PC-9 (cell line): ENCODE results near the gene PRDM10. TPM values are rescaled to one million over a fixed set of nuclear protein-coding genes. Genes with fewer than 3 reads are reported as not detected.
A peak's percentile ranks its signal among the peaks of the same experiment; 100 is the strongest.

ENCODE experiments used
- Bru-seq: library from RNA; stranded (reverse); fragments of 400-500 nt; gene quantifications from one replicate; lab custom pipeline; 2021; lab: Mats Ljungman, UMichigan
- BruChase-seq, 2 experiments: library from RNA; stranded (reverse); fragments of 400-500 nt; gene quantifications; one replicate each; lab custom pipeline; 2021; lab: Mats Ljungman, UMichigan
- BruUV-seq: library from RNA; stranded (reverse); fragments of 400-500 nt; replicated peaks from 2 replicates; lab custom pipeline; 2021; lab: Mats Ljungman, UMichigan
- CTCF ChIA-PET: fragments of 300-600 bp; sonication (Branson Sonifier 250); formaldehyde crosslinking; loops from one replicate; lab custom pipeline; 2022; ENCODE audit warnings: antibody characterized with exemption; lab: Charles Lee
- POLR2A ChIA-PET: fragments of 300-600 bp; sonication (Branson Sonifier 250); formaldehyde crosslinking; loops from one replicate; lab custom pipeline; 2022; ENCODE audit warnings: antibody characterized with exemption; ENCODE audit not compliant: unreplicated experiment; lab: Charles Lee
- DNase-seq, 2 experiments: peaks; one replicate each; pipeline versions ENCODE4 v3.0.0 to v3.0.0-alpha.2; 2015 to 2022; ENCODE audit warnings: mixed read lengths in 1 of 2
- H2AFZ ChIP-seq: fragments of 200-600 bp; sonication (generic); 2 replicates; pipeline ENCODE4 v1.8.1; 2017; ENCODE audit warnings: antibody characterized with exemption
- H3F3A ChIP-seq: fragments of 200-600 bp; sonication (generic); 2 replicates; pipeline ENCODE4 v1.8.1; 2017; ENCODE audit warnings: antibody characterized with exemption, mild to moderate bottlenecking, low read depth; ENCODE audit not compliant: insufficient read depth
- H3K27ac ChIP-seq: fragments of 200-600 bp; sonication (generic); 2 replicates; pipeline ENCODE4 v1.6.1; 2016; ENCODE audit warnings: mixed run types
- H3K27me3 ChIP-seq: fragments of 200-600 bp; sonication (generic); 2 replicates; pipeline ENCODE4 v1.6.1; 2016; ENCODE audit warnings: low read depth, mixed run types; ENCODE audit not compliant: insufficient read depth
- H3K36me3 ChIP-seq: fragments of 200-600 bp; sonication (generic); 2 replicates; pipeline ENCODE4 v1.6.1; 2016; ENCODE audit warnings: low read depth, mixed run types
- H3K4me1 ChIP-seq: fragments of 200-600 bp; sonication (generic); replicated peaks from 2 replicates; pipeline ENCODE4 v1.6.1; 2016; ENCODE audit warnings: mixed run types; ENCODE audit not compliant: insufficient read depth
- H3K4me2 ChIP-seq: fragments of 200-600 bp; sonication (generic); 2 replicates; pipeline ENCODE4 v1.6.1; 2017; ENCODE audit warnings: mixed run types
- H3K4me3 ChIP-seq: fragments of 200-600 bp; sonication (generic); 2 replicates; pipeline ENCODE4 v1.6.1; 2016; ENCODE audit warnings: mixed run types
- H3K79me2 ChIP-seq: fragments of 200-600 bp; sonication (generic); 2 replicates; pipeline ENCODE4 v1.6.1; 2017; ENCODE audit warnings: low read depth, mixed run types
- H3K9me2 ChIP-seq: fragments of 200-600 bp; sonication (generic); 2 replicates; pipeline ENCODE4 v1.8.1; 2017; ENCODE audit warnings: mild to moderate bottlenecking; ENCODE audit not compliant: insufficient read depth
- H3K9me3 ChIP-seq: fragments of 200-600 bp; sonication (generic); 2 replicates; pipeline ENCODE4 v1.8.1; 2016; ENCODE audit warnings: low read depth; ENCODE audit not compliant: insufficient read depth
- H4K20me1 ChIP-seq: fragments of 200-600 bp; sonication (generic); 2 replicates; pipeline ENCODE4 v1.8.1; 2017; ENCODE audit not compliant: insufficient read depth
- CTCF ChIP-seq: fragments of 200-600 bp; sonication (generic); conservative IDR thresholded peaks from 2 replicates; pipeline ENCODE4 v1.6.1; 2017; ENCODE audit warnings: mixed run types, antibody characterized with exemption, mild to moderate bottlenecking, moderate library complexity
- EZH2 ChIP-seq: fragments of 200-600 bp; sonication (generic); IDR thresholded peaks from 2 replicates; pipeline ENCODE4 v1.8.0; 2017; ENCODE audit warnings: antibody characterized with exemption, low read depth
- intact Hi-C: fragments of 100-400 bp; cut with micrococcal nuclease; formaldehyde crosslinking; loops from one replicate; pipeline ENCODE4 v1.10.0; 2022; ENCODE audit not compliant: unreplicated experiment
- long read RNA-seq: library from polyadenylated mRNA; stranded (forward); transcript quantifications from one replicate; pipeline ENCODE4 v2.0.0, GENCODE V29; 2022
- total RNA-seq: library from RNA; stranded (reverse); gene quantifications from 2 replicates; pipeline ENCODE4 v1.2.3, GENCODE V29; 2021

The PRDM10 gene
- 10.3 and 14.6 TPM in 2 replicates for total RNA-seq
- Bru-seq, nascent RNA, result percentile 71 among the genes with signal in this experiment
- BruChase-seq, experiment 1, labeled RNA remaining after a 2-hour chase, result percentile 68 among the genes with signal in this experiment
- BruChase-seq, experiment 2, labeled RNA remaining after a 6-hour chase, result percentile 71 among the genes with signal in this experiment
- long read RNA-seq, partial matches to known transcripts, result 2 of 3 reads
- long read RNA-seq, other reads (novel, unspliced or antisense), result 1 of 3 reads

GRCh38 chr11:130002352-130002845, at the start of gene PRDM10:
PRDM10 (minus strand) TSS chr11:130002835; CDS start chr11:129960964, 41,871 bp downstream.
- ChIA-PET POLR2A (interaction anchor here (0.6 to 1.1 kb wide), 8 partner anchors 8 to 978 kb away, joined by 3 to 50 read pairs (median 12); no protein-coding TSS in a partner anchor), CTCF (interaction anchor here (0.6 kb wide), 2 partner anchors 69 to 211 kb away, joined by 4 to 5 read pairs; no protein-coding TSS in a partner anchor)
- Histone ChIP-seq H3F3A (peaks cover 43% of the 10 kb centered on the region), H3K79me2 (peaks cover 50% of the 10 kb centered on the region), H3K4me1 (peaks cover 30% of the 10 kb centered on the region), H3K27me3 (no peaks in the 10 kb centered on the region), H3K4me2 (peak within 1 kb of the TSS; percentile 94), H3K9me3 (no peaks in the 10 kb centered on the region), H3K9me2 (no peaks in the 10 kb centered on the region), H3K36me3 (0 out of 2 replicates have a peak, but pooled peaks cover 1% of the 10 kb centered on the region), H3K4me3 (peak within 1 kb of the TSS; percentile 75), H2AFZ (peak within 1 kb of the TSS; percentile 84), H4K20me1 (no peaks in the 10 kb centered on the region), H3K27ac (peak within 1 kb of the TSS; percentile 99)
- no TSS peak for BruUV-seq
- intact Hi-C loops, result loop anchor here (2.0 kb wide), 1 partner anchor 80 kb away; no protein-coding TSS in a partner anchor
- DNase-seq, result peak in 1 of 2 experiments; percentile 88
- TF ChIP-seq EZH2, result no peak

GRCh38 chr11:130051082-130051481, 48.4 kb upstream of the PRDM10 start:
- Histone ChIP-seq H3K36me3 (no peaks in the 10 kb centered on the region), H2AFZ (no peak overlapping the region), H3K4me3 (no peak overlapping the region), H3F3A (no peaks in the 10 kb centered on the region), H3K4me2 (no peak overlapping the region), H3K79me2 (no peaks in the 10 kb centered on the region), H3K9me3 (no peaks in the 10 kb centered on the region), H3K9me2 (no peaks in the 10 kb centered on the region), H4K20me1 (no peaks in the 10 kb centered on the region), H3K4me1 (no peaks in the 10 kb centered on the region), H3K27me3 (no peaks in the 10 kb centered on the region), H3K27ac (no peak overlapping the region)
- DNase-seq, result no peak
- intact Hi-C loops, result no loop called here
- no TSS peak for BruUV-seq
- no peak for TF ChIP-seq CTCF
- TF ChIP-seq EZH2, result no peak
- ChIA-PET CTCF (no interaction called here), POLR2A (no interaction called here)

- intact Hi-C loops, result no loop called here
- Histone ChIP-seq H3K36me3 (no peaks in the 10 kb centered on the region), H3K9me3 (no peaks in the 10 kb centered on the region), H3K9me2 (no peaks in the 10 kb centered on the region), H3K27ac (no peak overlapping the region), H3K4me1 (no peaks in the 10 kb centered on the region), H3K4me3 (no peak overlapping the region), H2AFZ (no peak overlapping the region), H3K27me3 (no peaks in the 10 kb centered on the region), H3F3A (no peaks in the 10 kb centered on the region), H4K20me1 (no peaks in the 10 kb centered on the region), H3K79me2 (no peaks in the 10 kb centered on the region), H3K4me2 (no peak overlapping the region)
- ChIA-PET CTCF (no interaction called here), POLR2A (no interaction called here)
- no peak for DNase-seq
- TF ChIP-seq EZH2, result no peak
- TF ChIP-seq CTCF, result no peak
- BruUV-seq, result no TSS peak
Observed at GRCh38 chr11:130050257-130050656, 47.6 kb upstream of the PRDM10 start.
